Muscle of leg (tissue), 11 donors: ENCODE measurements around the gene SLC6A17. TPM values are rescaled to one million over a fixed set of nuclear protein-coding genes. Genes with fewer than 3 reads are reported as not detected.

Source experiments
- DNase-seq: peaks from one replicate; pipeline ENCODE4 v3.0.0; 2013
- H3K27ac ChIP-seq: one replicate; pipeline ENCODE4 v1.5.1; 2013; ENCODE audit warnings: mild to moderate bottlenecking, low read length, control low read depth
- H3K27me3 ChIP-seq: one replicate; pipeline ENCODE4 v1.6.1; 2013; ENCODE audit warnings: low read length; ENCODE audit not compliant: control insufficient read depth, insufficient read depth
- H3K36me3 ChIP-seq: one replicate; pipeline ENCODE4 v1.6.1; 2013; ENCODE audit warnings: low read length; ENCODE audit not compliant: control insufficient read depth, insufficient read depth
- H3K4me1 ChIP-seq: one replicate; pipeline ENCODE4 v1.6.1; 2013; ENCODE audit warnings: low read length; ENCODE audit not compliant: control insufficient read depth, insufficient read depth
- H3K4me3 ChIP-seq: one replicate; pipeline ENCODE4 v1.5.1; 2013; ENCODE audit warnings: low read length, control low read depth
- H3K9me3 ChIP-seq: replicated peaks from 2 replicates; pipeline ENCODE4 v1.6.1; 2013; ENCODE audit warnings: low read depth, low read length; ENCODE audit not compliant: control insufficient read depth
- WGBS: methylation state at CpG from one replicate; pipeline ENCODE4 v1.1.5; 2013; ENCODE audit warnings: missing lambda C conversion rate; ENCODE audit not compliant: insufficient coverage; 5-methylcytosine and 5-hydroxymethylcytosine counted together
- polyA plus RNA-seq, 8 donors: library from polyadenylated mRNA; unstranded; fragments of 120-200 nt; gene quantifications; one replicate each; pipeline versions ENCODE4 v1.2.1 to v1.2.3, GENCODE V29; 2013; ENCODE audit warnings: inconsistent platforms in 1 of 8, low replicate concordance in 1 of 8; ENCODE audit not compliant: insufficient read length in 8 of 8, insufficient read depth in 1 of 8
- total RNA-seq: library from RNA; stranded (reverse); fragments of 120-200 nt; gene quantifications from one replicate; pipeline ENCODE4 v1.2.4, GENCODE V29; 2013

The SLC6A17 gene
- total and polyA plus RNA-seq, 9 donors: 0.04 to 0.79 (median 0.25) TPM

DNA sequence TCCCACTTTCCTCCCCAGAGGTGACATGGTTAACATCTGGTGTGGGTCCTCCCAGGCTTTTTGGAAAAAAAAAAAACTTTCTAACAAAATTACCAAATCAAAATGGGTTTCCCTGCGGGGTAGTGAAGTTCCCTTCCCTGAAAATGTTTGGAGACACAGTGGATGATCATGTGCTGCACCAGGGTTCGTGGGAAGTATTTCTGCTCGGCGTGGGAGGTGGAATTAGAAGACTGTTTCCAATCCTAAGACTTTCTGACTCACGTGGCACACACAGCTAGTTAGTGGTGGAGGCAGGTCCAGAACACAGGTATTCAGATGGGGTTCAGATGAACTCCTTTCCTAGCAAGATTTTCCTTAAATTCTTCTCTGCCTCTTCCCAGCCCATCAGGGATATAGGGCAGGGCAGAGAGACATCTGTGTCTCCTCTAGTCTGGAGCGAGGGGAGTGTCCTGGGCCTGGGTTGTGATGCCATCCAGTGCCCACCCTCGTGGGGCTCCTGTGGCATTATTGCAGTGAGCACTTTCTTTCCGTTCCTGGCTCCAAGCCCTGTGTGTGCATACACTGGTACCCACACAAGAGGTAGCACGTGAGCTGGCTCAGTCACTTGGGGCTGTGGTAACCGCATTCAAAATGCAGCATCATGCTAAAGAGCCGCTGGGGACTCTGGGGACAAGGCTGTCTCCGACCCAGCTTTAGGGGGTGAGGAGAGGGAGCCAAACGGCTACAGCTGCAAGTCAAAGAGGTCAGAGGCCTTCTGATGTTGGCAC, 87.3 kb downstream of the SLC6A17 start:
- no peak overlapping the region for H3K27ac ChIP-seq

DNA sequence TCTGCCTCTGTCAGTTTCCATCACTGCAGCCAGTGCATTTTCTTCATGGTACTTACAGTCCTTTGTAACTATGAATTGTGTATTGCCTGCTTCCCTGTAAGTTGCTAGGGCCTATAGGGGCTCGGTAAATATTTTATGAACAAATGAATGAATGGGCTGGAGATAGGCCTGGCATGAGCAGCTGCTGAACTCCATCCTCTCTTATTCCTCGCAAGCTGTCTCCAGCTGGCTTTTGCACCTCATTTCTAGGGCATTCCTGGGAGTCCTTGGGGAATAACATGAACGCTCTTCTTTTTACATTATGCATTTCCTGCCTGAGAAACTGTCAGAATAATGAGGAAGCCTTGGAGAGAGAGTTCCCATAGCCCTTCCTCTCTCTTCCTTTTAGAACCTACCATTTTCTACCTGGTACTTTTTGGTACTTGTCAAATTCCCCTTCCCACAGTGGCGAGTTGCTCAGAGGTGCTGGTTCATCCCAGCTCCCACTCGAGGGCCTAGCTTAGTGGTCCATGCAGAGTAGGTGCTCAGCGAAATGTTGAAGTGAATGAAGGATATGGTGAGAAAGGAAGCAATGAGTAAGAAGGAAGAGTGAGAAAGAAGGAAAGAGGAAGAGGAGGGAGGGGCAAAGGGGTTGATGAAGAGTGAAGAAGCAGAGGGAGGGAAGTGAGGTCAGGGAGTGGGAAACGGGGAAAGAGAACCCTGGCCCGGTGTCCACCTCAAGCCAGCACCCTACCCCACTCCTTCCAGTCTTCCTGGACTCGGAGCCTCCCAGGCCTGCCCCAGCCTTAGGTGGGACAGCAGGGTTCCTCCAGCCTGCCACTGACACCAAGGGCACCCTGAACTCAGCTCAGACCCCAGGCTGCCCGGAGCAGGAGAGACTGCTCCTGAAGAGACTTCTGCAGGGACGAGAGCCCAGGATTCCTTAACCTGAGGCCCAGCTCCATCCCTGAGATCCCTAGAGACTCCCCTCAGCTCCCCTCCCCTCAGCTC, 89.4 kb downstream of the SLC6A17 start:
- WGBS: 58% methylated on average over 5 of the region's 11 CpGs
- peak overlapping the region; percentile 72 for H3K27ac ChIP-seq
- peaks cover 4% of the 10 kb centered on the region for H3K27me3 ChIP-seq
- no peak overlapping the region for H3K4me3 ChIP-seq
- H3K36me3 ChIP-seq: no peaks in the 10 kb centered on the region
- no peaks in the 10 kb centered on the region for H3K9me3 ChIP-seq
- peaks cover 61% of the 10 kb centered on the region for H3K4me1 ChIP-seq
- DNase-seq: peak; percentile 68

More for the DNA sequence above, 87.3 kb downstream of the SLC6A17 start:
- peak; percentile 32 for DNase-seq
- peaks cover 4% of the 10 kb centered on the region for H3K27me3 ChIP-seq
- peaks cover 7% of the 10 kb centered on the region for H3K36me3 ChIP-seq
- 60% methylated on average over 2 of the region's 13 CpGs for WGBS
- H3K9me3 ChIP-seq: peaks cover 7% of the 10 kb centered on the region
- no peak overlapping the region for H3K4me3 ChIP-seq
- H3K4me1 ChIP-seq: peaks cover 50% of the 10 kb centered on the region

GRCh38 chr1:110240476-110241210, 90.3 kb downstream of the SLC6A17 start:
- no peak for DNase-seq
- Histone ChIP-seq H3K9me3 (no peaks in the 10 kb centered on the region), H3K4me1 (peaks cover 52% of the 10 kb centered on the region), H3K36me3 (no peaks in the 10 kb centered on the region), H3K27ac (peak overlapping the region; percentile 72), H3K4me3 (no peak overlapping the region), H3K27me3 (no peaks in the 10 kb centered on the region)
- WGBS: 66% methylated on average over 10 of the region's 13 CpGs

DNA sequence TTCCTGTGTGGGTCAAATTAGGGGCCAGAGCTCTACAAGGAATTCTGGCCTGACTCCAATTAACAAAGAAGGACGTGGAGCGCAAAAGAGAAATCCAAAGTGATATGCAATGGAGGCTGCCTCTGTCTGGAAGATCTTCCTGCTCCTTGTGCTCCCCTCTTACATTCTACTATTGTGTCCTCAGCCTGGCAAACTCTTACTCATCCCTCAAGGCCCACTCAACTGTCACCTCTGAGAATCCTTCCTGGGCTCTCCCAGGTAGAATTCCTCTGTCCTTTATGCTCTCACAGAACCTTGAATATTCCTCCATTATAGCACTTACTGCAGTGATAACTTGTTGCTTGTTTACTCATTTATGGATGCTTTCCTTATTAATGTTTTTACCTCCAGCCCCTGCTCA, 91.2 kb downstream of the SLC6A17 start:
- Histone ChIP-seq H3K36me3 (no peaks in the 10 kb centered on the region), H3K4me3 (no peak overlapping the region), H3K9me3 (no peaks in the 10 kb centered on the region), H3K27me3 (no peaks in the 10 kb centered on the region), H3K4me1 (peaks cover 50% of the 10 kb centered on the region), H3K27ac (no peak overlapping the region)
- no CpG with 5 or more reads among the region's 2 CpGs for WGBS
- DNase-seq: no peak

- DNase-seq: no peak
- peaks cover 50% of the 10 kb centered on the region for H3K4me1 ChIP-seq
Measured at GRCh38 chr1:110242062-110242461, 91.8 kb downstream of the SLC6A17 start.

GRCh38 chr1:110242731-110243130, 92.4 kb downstream of the SLC6A17 start:
- no peak overlapping the region for H3K27ac ChIP-seq
- 73% methylated on average over 3 of the region's 4 CpGs for WGBS

More at GRCh38 chr1:110242062-110242461, 91.8 kb downstream of the SLC6A17 start:
- no peak overlapping the region for H3K4me3 ChIP-seq
- no peaks in the 10 kb centered on the region for H3K36me3 ChIP-seq
- H3K9me3 ChIP-seq: no peaks in the 10 kb centered on the region
- WGBS: 76% methylated on average over 1 of the region's 4 CpGs
- H3K27ac ChIP-seq: no peak overlapping the region
- H3K27me3 ChIP-seq: no peaks in the 10 kb centered on the region

DNA sequence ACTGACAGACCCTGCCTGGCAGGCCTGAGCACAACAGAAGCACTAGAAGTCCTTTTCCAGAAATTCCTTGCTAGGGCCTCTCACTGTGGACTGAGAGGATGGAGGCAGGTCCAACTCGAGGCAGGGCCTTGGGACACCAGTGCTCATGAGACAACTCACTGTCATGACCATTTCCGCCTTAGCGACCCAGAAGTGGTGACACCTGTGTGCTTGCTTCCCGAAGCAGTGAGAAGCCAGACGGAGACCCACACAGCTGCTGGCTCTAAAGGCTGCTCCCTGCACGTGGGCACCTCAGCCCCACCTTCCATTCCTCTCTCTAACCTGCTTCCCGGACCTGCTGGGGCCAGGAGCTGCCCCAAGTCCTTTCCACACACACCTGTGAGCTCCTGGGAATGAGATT, 92.9 kb downstream of the SLC6A17 start:
- no peak overlapping the region for H3K4me3 ChIP-seq
- no peak for DNase-seq
- no peaks in the 10 kb centered on the region for H3K9me3 ChIP-seq
- no peak overlapping the region for H3K27ac ChIP-seq
- no peaks in the 10 kb centered on the region for H3K36me3 ChIP-seq
- H3K4me1 ChIP-seq: peaks cover 45% of the 10 kb centered on the region
- 41% methylated on average over 6 of the region's 7 CpGs for WGBS
- H3K27me3 ChIP-seq: no peaks in the 10 kb centered on the region

More at GRCh38 chr1:110242731-110243130, 92.4 kb downstream of the SLC6A17 start:
- Histone ChIP-seq H3K9me3 (no peaks in the 10 kb centered on the region), H3K4me1 (peaks cover 49% of the 10 kb centered on the region), H3K27me3 (no peaks in the 10 kb centered on the region), H3K4me3 (no peak overlapping the region), H3K36me3 (no peaks in the 10 kb centered on the region)
- no peak for DNase-seq

DNA sequence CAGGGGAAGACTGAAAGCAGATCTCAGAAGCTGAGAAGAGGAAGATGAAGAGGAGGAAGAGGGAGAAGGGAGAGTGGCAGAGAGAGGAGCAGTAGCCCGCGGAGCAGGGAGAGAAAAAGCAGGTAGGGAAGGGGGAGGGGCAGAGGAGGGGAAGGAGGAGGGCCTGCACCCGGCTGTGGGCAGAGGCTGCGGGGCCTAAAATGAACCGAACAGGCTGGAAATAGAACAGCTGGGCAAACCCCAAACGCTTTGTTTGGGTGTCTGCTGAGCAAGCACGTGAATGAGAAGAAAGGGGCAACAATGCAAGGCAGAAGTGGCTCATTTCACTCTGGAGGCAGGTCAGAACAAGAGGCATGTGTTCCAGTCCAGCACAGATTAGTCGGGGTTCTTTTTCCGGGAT, 93.3 kb downstream of the SLC6A17 start:
- Histone ChIP-seq H3K27ac (no peak overlapping the region), H3K36me3 (no peaks in the 10 kb centered on the region), H3K27me3 (no peaks in the 10 kb centered on the region), H3K4me1 (peaks cover 40% of the 10 kb centered on the region), H3K4me3 (no peak overlapping the region), H3K9me3 (no peaks in the 10 kb centered on the region)
- WGBS: 21% methylated on average over 8 of the region's 9 CpGs
- no peak for DNase-seq

DNA sequence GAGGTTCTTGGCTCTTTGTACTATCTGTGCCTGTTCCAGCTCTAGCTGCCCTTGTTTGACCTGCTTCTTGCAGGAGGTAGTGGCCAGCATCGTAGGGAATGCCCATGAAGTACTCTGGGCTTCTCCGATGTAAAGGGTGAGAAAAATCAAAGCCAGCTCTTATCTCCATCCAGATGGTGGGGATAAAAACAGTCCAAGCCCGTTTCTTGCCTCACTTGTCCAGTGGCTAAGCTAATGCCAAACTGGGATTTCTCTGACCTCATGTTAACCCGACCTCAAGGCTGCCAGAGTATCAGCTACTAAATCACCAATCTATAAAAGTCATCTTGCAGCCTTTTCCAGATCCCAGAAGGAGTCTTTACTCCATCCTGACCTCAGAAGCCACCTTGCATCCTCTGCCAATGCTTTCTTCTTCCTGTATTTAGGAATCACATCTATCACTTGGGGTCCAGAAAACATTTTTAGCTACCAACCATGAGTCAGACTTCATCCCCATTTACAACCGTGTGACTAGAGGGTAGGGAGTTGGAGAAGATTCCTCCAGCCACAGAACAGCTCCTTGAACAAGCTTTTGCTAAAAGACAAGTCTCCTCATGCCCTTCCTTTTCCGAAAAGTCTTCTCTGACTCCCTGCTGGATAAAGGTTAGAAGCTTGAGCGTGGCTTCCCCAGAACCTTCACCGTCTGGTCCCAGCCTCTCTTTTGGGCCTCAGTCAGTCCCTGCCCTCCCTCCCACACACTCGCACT, 95.8 kb downstream of the SLC6A17 start:
- Histone ChIP-seq H3K36me3 (no peaks in the 10 kb centered on the region), H3K4me3 (no peak overlapping the region), H3K9me3 (no peaks in the 10 kb centered on the region), H3K27ac (no peak overlapping the region), H3K4me1 (peaks cover 20% of the 10 kb centered on the region), H3K27me3 (no peaks in the 10 kb centered on the region)
- 0% methylated on average over 1 of the region's 9 CpGs for WGBS
- no peak for DNase-seq
